PC-9 (cell line): Measurements from ENCODE around the gene RPL36AL.

ENCODE experiments used
- CTCF ChIP-seq: fragments of 200-600 bp; sonication (generic); conservative IDR thresholded peaks from 2 replicates; pipeline ENCODE4 v1.6.1; 2017; ENCODE audit warnings: mixed run types, antibody characterized with exemption, mild to moderate bottlenecking, moderate library complexity
- EZH2 ChIP-seq: fragments of 200-600 bp; sonication (generic); IDR thresholded peaks from 2 replicates; pipeline ENCODE4 v1.8.0; 2017; ENCODE audit warnings: antibody characterized with exemption, low read depth

- no peak for TF ChIP-seq CTCF
- no peak for TF ChIP-seq EZH2
These were observed 20.4 kb upstream of the RPL36AL start for GRCh38 chr14:49640540-49641417.
